NOMO-1 (cell line): ENCODE results near the gene PALM2AKAP2.

ENCODE experiments used
- DNase-seq, 2 experiments: peaks; one replicate each; lab custom pipeline; 2025; ENCODE audit not compliant: unreplicated experiment in 2 of 2; lab: John Stamatoyannopoulos, UW

Gene PALM2AKAP2

DNA sequence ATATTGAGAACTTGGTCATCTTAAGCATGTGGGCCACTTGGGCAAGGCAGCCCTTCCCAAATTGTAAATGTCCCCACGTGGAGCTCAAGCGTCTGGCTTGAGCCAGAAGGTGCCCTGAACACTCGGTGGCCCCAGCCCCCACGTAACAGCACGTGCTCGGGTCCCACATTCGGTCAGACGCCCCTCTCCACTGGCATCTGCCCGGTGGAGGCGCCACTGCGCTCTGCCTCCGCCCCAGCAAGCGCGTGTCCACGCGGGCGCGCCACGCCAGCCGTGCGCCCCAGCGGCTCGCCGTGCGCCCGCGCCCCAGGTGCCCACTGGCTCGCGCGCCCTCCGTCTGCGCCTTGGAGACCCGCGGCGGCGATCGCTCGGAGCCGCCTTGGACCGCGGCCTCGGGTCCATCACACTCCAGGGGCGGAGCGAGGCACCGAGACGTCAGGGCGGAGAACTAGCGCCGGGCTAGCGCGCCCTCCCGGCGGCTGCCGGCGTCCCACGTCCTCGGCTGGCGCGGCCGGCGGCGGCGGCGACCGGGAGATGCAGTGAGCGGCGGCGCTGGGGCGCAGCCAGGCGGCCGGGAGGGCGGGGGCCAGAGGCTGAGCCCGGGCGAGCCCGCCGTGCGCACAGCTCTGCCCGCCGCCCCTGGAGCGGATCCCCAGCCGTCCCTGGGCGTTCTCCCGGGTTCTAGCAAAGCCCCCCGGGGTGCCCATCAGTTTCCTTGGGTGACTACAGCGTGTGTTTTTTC lies at the start of gene PALM2AKAP2:
Gene PALM2AKAP2 (plus strand): TSS at position 488 of the 742 bp plus-strand sequence. CDS start 291 bp downstream, outside the sequence.
- DNase-seq: no peak

DNA sequence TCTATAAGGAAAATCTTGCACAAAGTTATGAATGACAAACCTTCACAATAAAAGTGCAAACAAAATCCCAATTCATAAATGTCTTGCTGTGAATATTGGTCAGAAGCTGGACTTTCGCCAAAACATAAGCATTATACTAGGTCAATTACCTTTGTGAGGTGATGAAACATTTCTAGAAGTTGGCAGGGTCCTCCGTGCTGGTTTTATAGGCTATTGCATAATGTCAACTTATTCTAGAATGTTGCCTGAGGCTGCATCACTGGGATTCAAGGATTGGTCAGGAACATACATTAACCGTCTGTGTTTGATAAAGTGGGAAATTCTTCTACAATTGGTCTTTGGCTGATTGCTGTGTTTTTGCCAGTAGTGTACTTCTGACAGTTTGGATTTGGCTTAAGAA lies 49.8 kb upstream of the PALM2AKAP2 start:
- no peak for DNase-seq

GRCh38 chr9:109733690-109734089 lies 46.3 kb upstream of the PALM2AKAP2 start:
- DNase-seq: peak; percentile 5 to 76

GRCh38 chr9:109734814-109735213 lies 45.2 kb upstream of the PALM2AKAP2 start:
- no peak for DNase-seq

GRCh38 chr9:109735801-109736200 lies 44.2 kb upstream of the PALM2AKAP2 start:
- no peak for DNase-seq

- no peak for DNase-seq
Observed at GRCh38 chr9:109737295-109737694, 42.7 kb upstream of the PALM2AKAP2 start.

DNA sequence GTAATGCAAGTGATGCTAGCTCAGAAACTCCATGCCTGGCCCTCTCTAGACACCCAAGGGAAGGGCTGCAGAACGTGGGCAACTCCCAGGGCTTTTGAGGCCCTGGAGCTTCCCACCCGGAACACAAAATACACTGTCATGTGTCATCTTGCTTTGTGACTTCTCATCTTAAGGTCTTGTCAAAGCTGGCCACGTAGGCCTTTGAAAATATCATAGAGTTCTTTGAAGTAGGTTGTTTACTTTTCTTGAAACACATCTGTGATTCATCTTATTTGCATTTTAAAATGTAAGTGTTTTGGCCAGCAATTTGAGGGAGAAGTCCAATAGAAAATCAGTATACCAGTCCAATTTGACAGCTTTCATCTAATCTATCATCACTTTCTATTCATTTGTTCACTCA lies 40.2 kb upstream of the PALM2AKAP2 start:
- DNase-seq: no peak

DNA sequence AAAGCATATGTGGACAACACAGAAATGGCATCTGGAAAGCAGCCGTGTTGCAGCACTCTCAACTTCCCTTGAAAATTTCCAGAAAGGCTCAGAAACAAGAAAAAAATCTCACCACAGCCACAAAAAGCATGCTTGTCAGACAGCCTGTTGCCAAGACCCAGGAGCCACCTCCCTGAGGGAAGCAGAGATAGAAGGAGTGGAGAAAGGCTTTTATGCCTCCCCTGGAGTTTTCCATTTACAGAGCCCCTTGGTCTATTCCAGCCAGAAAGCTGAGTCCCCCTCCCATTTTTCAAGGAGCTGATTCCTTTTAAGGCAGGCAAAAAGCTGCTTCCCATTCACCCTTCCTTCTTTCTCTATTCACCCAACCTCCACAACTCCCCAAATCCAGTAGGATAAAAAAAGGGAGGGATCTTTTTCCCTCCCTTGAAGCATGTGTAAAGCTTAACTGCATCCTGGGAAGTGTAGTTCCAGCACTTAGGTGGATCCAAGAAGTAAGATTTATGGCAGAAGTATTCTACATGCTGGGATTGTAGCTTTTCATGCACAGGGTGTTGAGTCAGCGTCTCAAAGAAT lies 37.1 kb upstream of the PALM2AKAP2 start:
- DNase-seq: no peak

- DNase-seq: no peak
Observed at GRCh38 chr9:109743696-109744095, 36.3 kb upstream of the PALM2AKAP2 start.

- DNase-seq: no peak
Observed at GRCh38 chr9:109745335-109746283, 34.4 kb upstream of the PALM2AKAP2 start.

GRCh38 chr9:109751253-109751652 lies 28.7 kb upstream of the PALM2AKAP2 start:
- DNase-seq: no peak

DNA sequence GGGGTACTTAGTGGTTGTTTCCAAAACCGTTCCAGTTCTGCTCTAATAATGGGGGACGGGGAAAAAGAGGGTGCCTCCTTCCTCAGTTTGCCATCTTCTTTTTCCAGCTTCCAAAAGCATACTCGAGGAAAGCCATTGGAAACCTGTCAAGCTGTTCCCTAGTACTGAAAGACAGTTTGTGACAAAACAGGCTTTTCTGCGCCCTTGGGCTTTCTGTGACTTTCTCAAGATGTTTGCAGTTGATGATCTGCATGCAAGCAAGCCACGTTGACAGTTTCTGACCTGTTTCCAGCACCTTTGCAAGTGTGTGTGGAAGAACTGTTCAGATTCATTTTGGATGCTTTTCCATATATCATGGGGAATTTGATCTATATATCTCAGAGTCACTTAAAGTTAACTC lies 26.7 kb upstream of the PALM2AKAP2 start:
- no peak for DNase-seq

DNA sequence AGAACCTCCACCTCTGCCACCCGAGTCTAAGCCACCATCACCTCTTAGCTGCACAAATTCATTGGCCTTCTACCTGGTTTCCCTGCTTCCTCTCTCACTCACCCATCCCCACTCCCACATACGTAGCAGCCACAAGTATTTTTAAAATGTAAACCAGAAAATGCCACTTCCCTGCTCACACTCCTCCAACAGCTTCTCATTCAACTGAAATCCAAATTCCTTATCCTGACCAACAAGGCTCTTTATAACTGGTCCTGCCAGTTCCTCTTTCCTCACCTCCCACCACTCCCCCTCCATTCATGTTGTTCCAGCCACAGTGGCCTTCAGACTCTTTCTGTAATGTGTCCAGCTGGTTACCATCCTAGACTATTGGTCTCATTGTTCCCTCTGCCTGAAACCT lies 25.0 kb upstream of the PALM2AKAP2 start:
- no peak for DNase-seq

DNA sequence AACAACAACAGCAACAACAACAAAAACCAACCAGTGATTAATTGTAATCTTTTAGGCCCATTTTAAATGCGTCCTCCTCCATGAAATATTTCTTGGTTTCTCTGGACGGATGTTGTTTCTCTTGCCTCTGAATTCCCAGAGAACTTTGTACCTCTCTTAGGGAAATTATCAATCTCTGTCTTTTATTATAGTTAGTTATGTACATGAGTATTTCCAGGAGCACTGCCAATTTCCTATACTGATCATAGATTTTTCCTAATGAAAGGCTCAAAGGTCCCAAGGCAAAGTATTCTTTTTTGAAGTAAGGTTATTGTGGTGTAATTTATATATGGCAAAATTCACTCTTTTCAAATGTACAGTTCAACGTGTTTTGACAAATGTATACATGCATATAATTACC lies 20.4 kb upstream of the PALM2AKAP2 start:
- no peak for DNase-seq

DNA sequence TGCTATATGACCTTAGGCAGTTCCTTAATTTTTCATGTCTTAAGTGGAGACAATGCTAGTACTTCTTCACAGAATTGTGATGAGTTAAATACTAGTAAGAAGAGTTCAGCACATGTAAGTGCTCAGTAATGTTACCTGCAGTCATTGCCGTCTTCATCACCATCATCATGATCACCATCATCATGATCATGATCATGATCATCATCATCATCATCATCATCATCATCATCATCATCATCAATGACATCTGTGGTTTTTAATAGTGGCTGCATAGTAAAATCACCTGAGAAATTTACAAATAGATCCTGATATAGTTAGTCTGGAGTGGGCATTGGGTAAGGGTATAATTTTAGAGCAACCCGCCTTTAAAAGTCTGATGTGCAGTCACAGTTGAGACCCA lies 14.7 kb upstream of the PALM2AKAP2 start:
- DNase-seq: no peak

GRCh38 chr9:109765830-109766229 lies 14.2 kb upstream of the PALM2AKAP2 start:
- no peak for DNase-seq

DNA sequence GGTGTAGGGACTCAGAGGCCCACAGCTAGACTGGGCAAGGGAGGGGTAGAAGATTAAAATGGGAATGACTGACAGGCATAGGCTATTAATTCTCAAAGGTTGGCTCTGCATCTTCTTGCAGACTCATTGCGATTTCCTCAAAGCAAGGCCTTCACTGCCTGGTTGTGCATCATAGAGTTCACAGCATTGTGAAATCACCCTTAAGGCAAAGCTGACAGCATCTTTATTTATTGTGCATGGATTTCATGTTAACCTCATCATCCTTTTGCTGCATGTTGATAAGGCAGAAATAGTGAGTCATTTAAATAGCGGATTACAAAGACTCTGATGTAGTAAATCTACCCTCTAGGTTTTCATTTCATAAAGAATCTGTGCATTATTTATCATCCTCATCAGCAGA lies 13.6 kb upstream of the PALM2AKAP2 start:
- no peak for DNase-seq

GRCh38 chr9:109767404-109767803 lies 12.6 kb upstream of the PALM2AKAP2 start:
- DNase-seq: no peak

DNA sequence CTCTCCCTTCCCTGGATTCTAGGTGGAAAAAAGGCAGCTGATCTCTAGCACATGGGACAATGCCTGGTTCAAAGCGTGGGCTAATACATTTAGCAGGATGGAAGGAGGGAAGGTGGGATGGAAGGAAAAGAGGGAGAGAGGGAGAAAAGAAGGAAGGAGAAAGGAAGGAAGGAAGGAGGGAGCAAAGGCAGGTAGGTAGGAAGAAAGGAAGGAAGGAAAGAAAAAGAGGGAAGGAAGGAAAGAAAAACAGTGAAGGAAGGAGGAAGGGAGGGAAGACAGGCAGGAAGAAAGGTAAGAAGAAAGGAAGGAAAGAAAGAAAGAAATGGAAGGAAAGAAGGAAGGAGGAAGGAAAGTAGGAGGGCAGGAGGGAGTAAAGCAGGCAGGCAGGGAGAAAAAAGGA lies 12.2 kb upstream of the PALM2AKAP2 start:
- no peak for DNase-seq

DNA sequence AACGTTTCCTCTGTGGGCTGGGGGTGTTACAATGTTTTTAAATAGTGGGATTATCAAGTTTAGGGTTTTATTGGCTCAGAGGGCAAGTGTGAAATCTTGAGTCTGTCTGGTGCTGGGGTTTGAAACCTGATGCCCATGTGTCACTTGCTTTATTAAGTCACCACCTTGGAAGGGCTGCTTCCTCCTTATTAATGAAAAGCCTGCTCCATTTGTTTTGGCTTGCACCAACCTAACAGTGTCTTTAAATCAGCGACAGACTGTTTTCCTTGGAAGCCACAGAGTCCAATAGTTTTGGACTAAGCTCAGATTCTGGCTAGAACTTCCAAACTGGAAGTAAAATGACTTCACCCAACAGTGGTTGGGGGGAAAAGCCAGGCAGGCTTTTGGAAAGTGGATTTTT lies 10.7 kb upstream of the PALM2AKAP2 start:
- DNase-seq: no peak

GRCh38 chr9:109770101-109770500 lies 9.9 kb upstream of the PALM2AKAP2 start:
- no peak for DNase-seq
